Stomach (tissue), 4 donors: ENCODE measurements around the gene CD2BP2.

ENCODE experiments used
- CTCF ChIP-seq, 7 experiments: fragments of 450-650 bp in 4 of 7; fragments of 200-600 bp in 3 of 7; sonication (generic) in 3 of 7; IDR thresholded peaks; one replicate each; pipeline ENCODE4 v1.5.1; 2016 to 2019; ENCODE audit warnings: antibody characterized with exemption in 7 of 7, control low read depth in 2 of 7, mild to moderate bottlenecking in 1 of 7
- POLR2A ChIP-seq, 4 donors: fragments of 450-650 bp; IDR thresholded peaks; one replicate each; pipeline ENCODE4 v1.6.1; 2016; ENCODE audit warnings: antibody characterized with exemption in 4 of 4, control low read depth in 2 of 4, mild to moderate bottlenecking in 1 of 4, moderate library complexity in 1 of 4
- POLR2AphosphoS5 ChIP-seq, 3 donors: sonication (generic); formaldehyde crosslinking; IDR thresholded peaks; one replicate each; pipeline ENCODE4 v1.6.1; 2016; ENCODE audit warnings: antibody characterized with exemption in 3 of 3

- TF ChIP-seq POLR2A (IDR thresholded peaks at IDR 0.05) (no peak), CTCF (IDR thresholded peaks at IDR 0.05) (no peak), POLR2AphosphoS5 (IDR thresholded peaks at IDR 0.05) (no peak)
Measured at GRCh38 chr16:30356401-30357084, 1.4 kb upstream of the CD2BP2 start.
